ENCODE measurements around the gene ERGIC3.

The ERGIC3 gene

DNA sequence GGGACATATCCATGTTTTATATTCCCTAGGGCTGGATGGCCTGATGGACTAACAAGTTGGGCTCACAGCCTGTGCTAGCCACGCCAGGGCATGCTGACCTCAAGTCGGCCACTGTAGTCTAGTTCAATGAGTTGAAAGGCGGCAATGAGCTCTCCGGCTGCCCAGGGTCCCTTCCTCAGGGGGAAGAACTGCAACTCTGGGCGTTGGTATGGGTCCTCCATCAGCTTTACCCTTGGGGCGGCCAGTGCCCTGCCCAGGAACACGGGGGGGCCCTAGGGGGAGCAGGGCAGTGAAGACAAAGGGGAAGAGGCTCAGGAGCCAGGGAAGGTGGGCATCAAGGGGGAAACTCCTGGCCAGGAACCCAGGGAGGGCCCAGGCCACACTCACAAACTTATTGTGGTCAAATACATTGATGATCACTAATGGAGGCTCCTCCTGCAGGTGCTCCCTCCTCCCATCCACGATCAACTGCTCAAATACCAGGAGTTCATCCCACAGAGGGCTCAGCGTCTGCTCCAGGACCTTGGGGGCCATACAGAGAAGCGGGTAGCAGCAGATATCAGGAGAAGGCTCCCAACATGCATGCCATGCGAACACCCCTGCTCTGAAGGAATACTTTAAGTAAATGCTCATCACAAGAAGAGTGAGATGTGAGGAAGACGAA, 41.0 kb downstream of the ERGIC3 start:
- TF ChIP-seq OSR1 (CRISPR knock-in tag; IDR thresholded peaks at IDR 0.05) (no peak), ZNF8 (CRISPR knock-in tag; IDR thresholded peaks at IDR 0.05) (no peak), ISL1 (CRISPR knock-in tag; IDR thresholded peaks at IDR 0.05) (no peak), TCF4 (CRISPR knock-in tag; IDR thresholded peaks at IDR 0.05; ENCODE audit: borderline replicate concordance) (no peak), ZC3H10 (CRISPR knock-in tag; IDR thresholded peaks at IDR 0.05) (no peak), ZNF565 (CRISPR knock-in tag; conservative IDR thresholded peaks at IDR 0.05; ENCODE audit: low read depth) (no peak), ZFP30 (CRISPR knock-in tag; IDR thresholded peaks at IDR 0.05) (no peak), ARNTL (CRISPR knock-in tag; IDR thresholded peaks at IDR 0.05; ENCODE audit: borderline replicate concordance, low read depth) (no peak), ESRRG (CRISPR knock-in tag; IDR thresholded peaks at IDR 0.05) (no peak), PPARA (CRISPR knock-in tag; IDR thresholded peaks at IDR 0.05; ENCODE audit: borderline replicate concordance) (no peak), SNAI2 (CRISPR knock-in tag; IDR thresholded peaks at IDR 0.05) (no peak)
- TF ChIP-seq, protein P1, sequence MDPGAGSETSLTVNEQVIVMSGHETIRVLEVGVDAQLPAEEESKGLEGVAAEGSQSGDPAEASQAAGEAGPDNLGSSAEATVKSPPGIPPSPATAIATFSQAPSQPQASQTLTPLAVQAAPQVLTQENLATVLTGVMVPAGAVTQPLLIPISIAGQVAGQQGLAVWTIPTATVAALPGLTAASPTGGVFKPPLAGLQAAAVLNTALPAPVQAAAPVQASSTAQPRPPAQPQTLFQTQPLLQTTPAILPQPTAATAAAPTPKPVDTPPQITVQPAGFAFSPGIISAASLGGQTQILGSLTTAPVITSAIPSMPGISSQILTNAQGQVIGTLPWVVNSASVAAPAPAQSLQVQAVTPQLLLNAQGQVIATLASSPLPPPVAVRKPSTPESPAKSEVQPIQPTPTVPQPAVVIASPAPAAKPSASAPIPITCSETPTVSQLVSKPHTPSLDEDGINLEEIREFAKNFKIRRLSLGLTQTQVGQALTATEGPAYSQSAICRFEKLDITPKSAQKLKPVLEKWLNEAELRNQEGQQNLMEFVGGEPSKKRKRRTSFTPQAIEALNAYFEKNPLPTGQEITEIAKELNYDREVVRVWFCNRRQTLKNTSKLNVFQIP (CRISPR knock-in tag; IDR thresholded peaks at IDR 0.05; ENCODE audit: borderline replicate concordance, low read depth): no peak
- TF ChIP-seq, protein P2, sequence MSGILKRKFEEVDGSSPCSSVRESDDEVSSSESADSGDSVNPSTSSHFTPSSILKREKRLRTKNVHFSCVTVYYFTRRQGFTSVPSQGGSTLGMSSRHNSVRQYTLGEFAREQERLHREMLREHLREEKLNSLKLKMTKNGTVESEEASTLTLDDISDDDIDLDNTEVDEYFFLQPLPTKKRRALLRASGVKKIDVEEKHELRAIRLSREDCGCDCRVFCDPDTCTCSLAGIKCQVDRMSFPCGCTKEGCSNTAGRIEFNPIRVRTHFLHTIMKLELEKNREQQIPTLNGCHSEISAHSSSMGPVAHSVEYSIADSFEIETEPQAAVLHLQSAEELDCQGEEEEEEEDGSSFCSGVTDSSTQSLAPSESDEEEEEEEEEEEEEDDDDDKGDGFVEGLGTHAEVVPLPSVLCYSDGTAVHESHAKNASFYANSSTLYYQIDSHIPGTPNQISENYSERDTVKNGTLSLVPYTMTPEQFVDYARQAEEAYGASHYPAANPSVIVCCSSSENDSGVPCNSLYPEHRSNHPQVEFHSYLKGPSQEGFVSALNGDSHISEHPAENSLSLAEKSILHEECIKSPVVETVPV (CRISPR knock-in tag; IDR thresholded peaks at IDR 0.05): no peak
- TF ChIP-seq, protein P3, sequence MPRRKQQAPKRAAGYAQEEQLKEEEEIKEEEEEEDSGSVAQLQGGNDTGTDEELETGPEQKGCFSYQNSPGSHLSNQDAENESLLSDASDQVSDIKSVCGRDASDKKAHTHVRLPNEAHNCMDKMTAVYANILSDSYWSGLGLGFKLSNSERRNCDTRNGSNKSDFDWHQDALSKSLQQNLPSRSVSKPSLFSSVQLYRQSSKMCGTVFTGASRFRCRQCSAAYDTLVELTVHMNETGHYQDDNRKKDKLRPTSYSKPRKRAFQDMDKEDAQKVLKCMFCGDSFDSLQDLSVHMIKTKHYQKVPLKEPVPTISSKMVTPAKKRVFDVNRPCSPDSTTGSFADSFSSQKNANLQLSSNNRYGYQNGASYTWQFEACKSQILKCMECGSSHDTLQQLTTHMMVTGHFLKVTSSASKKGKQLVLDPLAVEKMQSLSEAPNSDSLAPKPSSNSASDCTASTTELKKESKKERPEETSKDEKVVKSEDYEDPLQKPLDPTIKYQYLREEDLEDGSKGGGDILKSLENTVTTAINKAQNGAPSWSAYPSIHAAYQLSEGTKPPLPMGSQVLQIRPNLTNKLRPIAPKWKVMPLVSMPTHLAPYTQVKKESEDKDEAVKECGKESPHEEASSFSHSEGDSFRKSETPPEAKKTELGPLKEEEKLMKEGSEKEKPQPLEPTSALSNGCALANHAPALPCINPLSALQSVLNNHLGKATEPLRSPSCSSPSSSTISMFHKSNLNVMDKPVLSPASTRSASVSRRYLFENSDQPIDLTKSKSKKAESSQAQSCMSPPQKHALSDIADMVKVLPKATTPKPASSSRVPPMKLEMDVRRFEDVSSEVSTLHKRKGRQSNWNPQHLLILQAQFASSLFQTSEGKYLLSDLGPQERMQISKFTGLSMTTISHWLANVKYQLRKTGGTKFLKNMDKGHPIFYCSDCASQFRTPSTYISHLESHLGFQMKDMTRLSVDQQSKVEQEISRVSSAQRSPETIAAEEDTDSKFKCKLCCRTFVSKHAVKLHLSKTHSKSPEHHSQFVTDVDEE (CRISPR knock-in tag; IDR thresholded peaks at IDR 0.05): no peak
- TF ChIP-seq, protein P4, sequence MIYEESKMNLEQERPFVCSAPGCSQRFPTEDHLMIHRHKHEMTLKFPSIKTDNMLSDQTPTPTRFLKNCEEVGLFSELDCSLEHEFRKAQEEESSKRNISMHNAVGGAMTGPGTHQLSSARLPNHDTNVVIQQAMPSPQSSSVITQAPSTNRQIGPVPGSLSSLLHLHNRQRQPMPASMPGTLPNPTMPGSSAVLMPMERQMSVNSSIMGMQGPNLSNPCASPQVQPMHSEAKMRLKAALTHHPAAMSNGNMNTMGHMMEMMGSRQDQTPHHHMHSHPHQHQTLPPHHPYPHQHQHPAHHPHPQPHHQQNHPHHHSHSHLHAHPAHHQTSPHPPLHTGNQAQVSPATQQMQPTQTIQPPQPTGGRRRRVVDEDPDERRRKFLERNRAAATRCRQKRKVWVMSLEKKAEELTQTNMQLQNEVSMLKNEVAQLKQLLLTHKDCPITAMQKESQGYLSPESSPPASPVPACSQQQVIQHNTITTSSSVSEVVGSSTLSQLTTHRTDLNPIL (CRISPR knock-in tag; IDR thresholded peaks at IDR 0.05; ENCODE audit: low read depth): no peak
- ATAC-seq: no peak

DNA sequence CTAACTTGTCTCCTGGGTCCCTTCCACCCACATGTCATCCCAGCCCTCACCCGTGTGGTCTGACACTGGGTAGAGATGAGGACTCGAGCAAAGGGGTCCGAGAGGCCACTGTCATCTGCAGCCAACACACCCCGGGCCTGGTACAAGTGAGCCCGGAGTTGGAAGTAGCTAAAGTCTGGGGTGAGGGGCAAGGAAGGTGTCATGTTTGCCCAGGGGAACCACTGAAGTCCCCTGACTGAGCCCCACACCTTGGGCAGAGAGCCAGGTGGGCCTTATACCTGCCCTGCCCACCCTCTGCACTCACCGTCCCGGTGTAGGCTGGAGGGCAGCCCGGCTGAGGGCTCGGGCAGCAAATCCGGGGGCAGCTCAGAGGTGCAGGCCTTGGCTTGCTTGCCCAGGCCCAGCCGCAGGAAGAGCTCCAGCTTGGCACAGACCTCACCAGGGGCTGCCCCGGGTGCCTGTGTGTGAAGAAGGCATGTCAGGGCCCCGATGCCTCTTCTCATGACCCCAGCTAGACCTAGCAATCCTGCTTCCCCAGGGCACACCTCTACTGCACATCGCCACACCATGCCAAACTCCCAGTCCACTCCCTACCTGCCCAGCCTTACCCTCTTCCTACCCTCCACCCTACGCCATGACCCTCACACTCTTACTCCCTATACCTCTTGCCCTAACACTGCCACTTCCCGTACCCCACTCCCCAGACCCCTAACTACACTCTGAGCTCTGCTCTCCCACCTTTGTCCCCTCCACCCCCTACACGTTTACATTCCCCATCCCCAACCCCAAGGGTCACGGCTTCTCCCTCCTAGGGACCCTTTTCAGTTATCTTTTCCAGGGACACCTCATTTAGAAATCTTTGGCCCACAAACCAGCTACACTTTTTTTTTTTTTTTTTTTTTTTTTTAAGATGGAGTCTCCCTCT, 42.0 kb downstream of the ERGIC3 start:
- TF ChIP-seq TCF4 (CRISPR knock-in tag; IDR thresholded peaks at IDR 0.05; ENCODE audit: borderline replicate concordance) (no peak), ZNF70 (CRISPR knock-in tag; IDR thresholded peaks at IDR 0.05) (no peak), RARB (CRISPR knock-in tag; IDR thresholded peaks at IDR 0.05) (no peak), TOX (CRISPR knock-in tag; IDR thresholded peaks at IDR 0.05; ENCODE audit: borderline replicate concordance) (no peak), ZFP3 (CRISPR knock-in tag; IDR thresholded peaks at IDR 0.05) (no peak), ZC3H10 (CRISPR knock-in tag; IDR thresholded peaks at IDR 0.05) (no peak), SNAI2 (CRISPR knock-in tag; IDR thresholded peaks at IDR 0.05) (no peak), PPARA (CRISPR knock-in tag; IDR thresholded peaks at IDR 0.05; ENCODE audit: borderline replicate concordance) (no peak), GLIS3 (CRISPR knock-in tag; IDR thresholded peaks at IDR 0.05) (no peak), ZFP30 (CRISPR knock-in tag; IDR thresholded peaks at IDR 0.05) (no peak)
- TF ChIP-seq, protein P2 (CRISPR knock-in tag; IDR thresholded peaks at IDR 0.05): no peak
- TF ChIP-seq, protein P5, sequence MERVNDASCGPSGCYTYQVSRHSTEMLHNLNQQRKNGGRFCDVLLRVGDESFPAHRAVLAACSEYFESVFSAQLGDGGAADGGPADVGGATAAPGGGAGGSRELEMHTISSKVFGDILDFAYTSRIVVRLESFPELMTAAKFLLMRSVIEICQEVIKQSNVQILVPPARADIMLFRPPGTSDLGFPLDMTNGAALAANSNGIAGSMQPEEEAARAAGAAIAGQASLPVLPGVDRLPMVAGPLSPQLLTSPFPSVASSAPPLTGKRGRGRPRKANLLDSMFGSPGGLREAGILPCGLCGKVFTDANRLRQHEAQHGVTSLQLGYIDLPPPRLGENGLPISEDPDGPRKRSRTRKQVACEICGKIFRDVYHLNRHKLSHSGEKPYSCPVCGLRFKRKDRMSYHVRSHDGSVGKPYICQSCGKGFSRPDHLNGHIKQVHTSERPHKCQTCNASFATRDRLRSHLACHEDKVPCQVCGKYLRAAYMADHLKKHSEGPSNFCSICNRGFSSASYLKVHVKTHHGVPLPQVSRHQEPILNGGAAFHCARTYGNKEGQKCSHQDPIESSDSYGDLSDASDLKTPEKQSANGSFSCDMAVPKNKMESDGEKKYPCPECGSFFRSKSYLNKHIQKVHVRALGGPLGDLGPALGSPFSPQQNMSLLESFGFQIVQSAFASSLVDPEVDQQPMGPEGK (CRISPR knock-in tag; IDR thresholded peaks at IDR 0.05; ENCODE audit: borderline replicate concordance): no peak
- TF ChIP-seq, protein P1 (CRISPR knock-in tag; IDR thresholded peaks at IDR 0.05; ENCODE audit: borderline replicate concordance, low read depth): no peak
- ATAC-seq: no peak; the same call in 2 of the 3 replicates
